CD4-positive, alpha-beta T cell treated with Interferon gamma for 1 hour (primary cell): ENCODE measurements around the gene NLN.
"Not testable (repeated sequence)": the region's sequence is repeated elsewhere in the genome, so short reads cannot be mapped to it uniquely, and the experiment has no call there.

Source experiments
- DNase-seq: peaks from one replicate; pipeline ENCODE4 v3.0.0-alpha.2; 2020

NLN gene

GRCh38 chr5:65734196-65734775 is 12.3 kb downstream of the NLN start:
- not testable (repeated sequence) for DNase-seq

- no peak for DNase-seq
These were observed 12.9 kb downstream of the NLN start for GRCh38 chr5:65734921-65735320.

- DNase-seq: no peak
These were observed 14.0 kb downstream of the NLN start for GRCh38 chr5:65736011-65736410.

GRCh38 chr5:65737842-65738241 is 15.8 kb downstream of the NLN start:
- DNase-seq: no peak

GRCh38 chr5:65738305-65738704 is 16.3 kb downstream of the NLN start:
- no peak for DNase-seq

- DNase-seq: no peak
These were observed 17.2 kb downstream of the NLN start for GRCh38 chr5:65739162-65739561.

- no peak for DNase-seq
These were observed 20.7 kb downstream of the NLN start for GRCh38 chr5:65742565-65743231.

GRCh38 chr5:65749221-65749844 is 27.3 kb downstream of the NLN start:
- DNase-seq: no peak

- DNase-seq: no peak
These were observed 28.0 kb downstream of the NLN start for GRCh38 chr5:65749956-65750355.

GRCh38 chr5:65750938-65751337 is 28.9 kb downstream of the NLN start:
- no peak for DNase-seq

GRCh38 chr5:65753189-65753588 is 31.2 kb downstream of the NLN start:
- no peak for DNase-seq

- no peak for DNase-seq
These were observed 36.6 kb downstream of the NLN start for GRCh38 chr5:65758546-65759144.

- DNase-seq: peak; percentile 55
These were observed 38.7 kb downstream of the NLN start for GRCh38 chr5:65760504-65761275.

GRCh38 chr5:65762234-65762633 is 40.2 kb downstream of the NLN start:
- no peak for DNase-seq

GRCh38 chr5:65765582-65765981 is 43.6 kb downstream of the NLN start:
- DNase-seq: no peak

GRCh38 chr5:65766175-65766574 is 44.2 kb downstream of the NLN start:
- no peak for DNase-seq

- DNase-seq: no peak
These were observed 44.8 kb downstream of the NLN start for GRCh38 chr5:65766781-65767180.

GRCh38 chr5:65767565-65767964 is 45.6 kb downstream of the NLN start:
- DNase-seq: no peak

- no peak for DNase-seq
These were observed 46.8 kb downstream of the NLN start for GRCh38 chr5:65768723-65769346.

GRCh38 chr5:65769539-65769938 is 47.5 kb downstream of the NLN start:
- no peak for DNase-seq

GRCh38 chr5:65771266-65771665 is 49.3 kb downstream of the NLN start:
- no peak for DNase-seq

- DNase-seq: not testable (repeated sequence)
These were observed 51.0 kb downstream of the NLN start for GRCh38 chr5:65772963-65773362.

- DNase-seq: no peak
These were observed 52.3 kb downstream of the NLN start for GRCh38 chr5:65774346-65774745.
